ENCODE results near the gene MYT1.

Gene MYT1

GRCh38 chr20:64153861-64154589 lies 10.2 kb upstream of the MYT1 start:
- DNase-seq (ENCODE audit: low read depth in 1 of 2, low spot score in 1 of 2) = no peak

- DNase-seq (ENCODE audit: low read depth in 1 of 2, low spot score in 1 of 2) = no peak
Measured at GRCh38 chr20:64154590-64155257, 9.5 kb upstream of the MYT1 start.

DNA sequence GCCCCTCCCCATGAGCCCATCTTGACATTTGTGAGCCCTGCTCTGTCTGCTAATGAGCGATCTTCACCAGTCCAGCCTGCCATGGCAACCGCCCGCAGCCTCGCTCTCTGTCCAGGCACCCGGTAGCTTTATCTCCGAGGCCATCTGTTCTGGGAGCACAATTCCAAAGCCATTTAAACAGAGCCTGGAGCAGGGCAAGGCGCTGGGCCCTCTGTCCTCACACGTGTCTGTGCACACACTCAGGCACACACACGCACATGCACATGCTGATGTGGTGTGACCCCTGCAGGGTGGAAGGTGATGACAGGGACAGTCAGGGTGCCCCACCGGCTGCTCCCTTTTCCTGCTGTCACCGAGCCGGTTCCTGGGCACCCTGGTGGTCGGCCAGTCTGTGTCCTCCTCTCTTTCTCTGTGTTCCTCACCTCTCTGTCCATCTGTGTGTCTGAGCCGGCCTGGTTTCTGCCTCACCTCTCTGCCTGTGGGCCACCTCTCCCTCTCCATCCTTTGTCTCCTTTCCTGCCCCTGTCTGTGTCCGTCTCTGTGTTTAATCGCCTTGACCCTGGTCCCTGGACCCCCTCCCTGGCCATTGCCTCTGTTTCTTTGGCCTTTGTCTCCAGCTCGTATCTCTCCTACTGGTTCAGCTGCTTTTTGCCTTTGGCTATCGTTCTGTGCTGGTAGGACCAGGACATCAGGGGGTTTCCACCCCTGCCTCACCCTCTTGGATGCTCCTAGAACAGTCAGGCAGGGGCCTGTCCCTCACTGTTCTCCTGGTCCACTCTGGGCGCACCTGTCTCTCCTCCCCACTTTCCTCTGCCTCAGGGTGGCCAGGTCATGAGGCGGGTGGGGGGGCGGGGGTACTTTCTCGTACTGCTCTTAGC lies 8.8 kb upstream of the MYT1 start:
- DNase-seq (ENCODE audit: low read depth in 1 of 2, low spot score in 1 of 2) = no peak

DNA sequence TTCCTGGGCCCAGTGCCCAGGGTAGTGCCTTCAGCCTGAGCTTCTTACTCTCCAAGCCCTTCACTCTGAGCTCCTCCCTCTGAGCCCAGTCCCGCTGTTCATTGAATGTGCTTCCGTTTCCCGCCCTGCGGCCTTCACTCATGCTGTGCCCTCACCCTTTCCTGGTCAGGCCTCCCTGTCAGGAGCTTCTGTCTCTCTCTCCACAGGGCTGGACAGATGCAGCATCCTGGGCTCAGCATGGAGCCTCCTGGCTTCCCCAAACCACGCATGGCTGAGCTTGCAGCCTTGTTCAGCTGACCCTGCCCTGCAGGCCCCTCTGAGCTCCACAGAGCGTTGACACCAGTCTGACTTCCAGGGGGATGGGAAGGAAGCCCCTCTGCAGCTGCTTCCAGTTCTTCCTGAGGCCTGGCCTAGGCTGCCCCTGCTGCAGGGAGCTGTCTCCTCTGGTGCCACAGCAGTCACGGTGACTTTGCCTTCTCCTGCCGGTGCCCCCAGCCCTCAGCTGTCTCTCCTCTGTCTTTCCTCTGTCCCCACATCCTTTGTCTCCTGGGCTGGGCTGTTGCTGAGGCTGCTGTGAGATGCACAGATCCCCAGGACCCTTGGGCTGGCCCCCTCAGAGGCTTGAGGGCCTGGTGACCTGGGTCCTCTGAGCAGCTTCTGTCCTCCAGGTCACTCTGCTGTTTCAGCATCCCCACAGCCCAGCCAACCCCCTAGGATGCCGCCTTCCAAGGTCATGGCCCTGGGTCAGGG lies 7.9 kb upstream of the MYT1 start:
- DNase-seq (ENCODE audit: low read depth in 1 of 2, low spot score in 1 of 2) = no peak

- DNase-seq (ENCODE audit: low read depth in 1 of 2, low spot score in 1 of 2) = no peak
Measured at GRCh38 chr20:64156886-64157875, 7.1 kb upstream of the MYT1 start.

GRCh38 chr20:64157878-64158277 lies 6.4 kb upstream of the MYT1 start:
- no peak for DNase-seq (ENCODE audit: low read depth in 1 of 2, low spot score in 1 of 2)

- DNase-seq (ENCODE audit: low read depth in 1 of 2, low spot score in 1 of 2) = no peak
Measured at GRCh38 chr20:64158346-64159285, 5.6 kb upstream of the MYT1 start.

GRCh38 chr20:64159286-64159680 lies 5.0 kb upstream of the MYT1 start:
- no peak for DNase-seq (ENCODE audit: low read depth in 1 of 2, low spot score in 1 of 2)

GRCh38 chr20:64159711-64160110 lies 4.5 kb upstream of the MYT1 start:
- no peak for DNase-seq (ENCODE audit: low read depth in 1 of 2, low spot score in 1 of 2)

DNA sequence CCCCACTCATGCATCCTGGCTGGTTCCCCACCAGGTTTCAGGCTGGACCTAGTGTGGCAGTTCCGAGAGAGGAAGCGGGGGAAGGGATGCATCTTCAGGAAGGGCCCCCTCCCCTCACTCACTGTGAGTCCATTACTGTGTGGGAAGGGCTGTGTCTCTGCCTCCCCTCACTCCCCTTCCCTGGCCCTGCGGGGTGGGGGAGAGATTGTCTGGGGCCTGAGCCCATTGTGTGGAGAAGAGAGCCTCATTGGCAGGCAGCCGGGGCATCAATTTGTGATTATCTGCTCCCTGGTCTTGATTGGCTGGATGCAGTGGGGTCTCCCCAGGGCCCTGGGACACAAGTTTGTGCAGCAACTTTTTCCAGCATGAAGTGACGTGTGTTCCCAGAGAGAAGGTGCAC lies 4.1 kb upstream of the MYT1 start:
- DNase-seq (ENCODE audit: low read depth in 1 of 2, low spot score in 1 of 2) = no peak

GRCh38 chr20:64160526-64161355 lies 3.5 kb upstream of the MYT1 start:
- DNase-seq (ENCODE audit: low read depth in 1 of 2, low spot score in 1 of 2) = no peak

- no peak for DNase-seq (ENCODE audit: low read depth in 1 of 2, low spot score in 1 of 2)
Measured at GRCh38 chr20:64161356-64162238, 2.7 kb upstream of the MYT1 start.

GRCh38 chr20:64162239-64162910 lies 1.9 kb upstream of the MYT1 start:
- no peak for DNase-seq (ENCODE audit: low read depth in 1 of 2, low spot score in 1 of 2)

- DNase-seq (ENCODE audit: low read depth in 1 of 2, low spot score in 1 of 2) = no peak
Measured at GRCh38 chr20:64163776-64164122, 503 bp upstream of the MYT1 start.

- DNase-seq (ENCODE audit: low read depth in 1 of 2, low spot score in 1 of 2) = no peak
Measured at GRCh38 chr20:64165866-64166600, 1.8 kb downstream of the MYT1 start.
